ENCODE results near the gene HM13.
"Not testable (repeated sequence)": the region's sequence is repeated elsewhere in the genome, so short reads cannot be mapped to it uniquely, and the experiment has no call there.

Gene HM13

DNA sequence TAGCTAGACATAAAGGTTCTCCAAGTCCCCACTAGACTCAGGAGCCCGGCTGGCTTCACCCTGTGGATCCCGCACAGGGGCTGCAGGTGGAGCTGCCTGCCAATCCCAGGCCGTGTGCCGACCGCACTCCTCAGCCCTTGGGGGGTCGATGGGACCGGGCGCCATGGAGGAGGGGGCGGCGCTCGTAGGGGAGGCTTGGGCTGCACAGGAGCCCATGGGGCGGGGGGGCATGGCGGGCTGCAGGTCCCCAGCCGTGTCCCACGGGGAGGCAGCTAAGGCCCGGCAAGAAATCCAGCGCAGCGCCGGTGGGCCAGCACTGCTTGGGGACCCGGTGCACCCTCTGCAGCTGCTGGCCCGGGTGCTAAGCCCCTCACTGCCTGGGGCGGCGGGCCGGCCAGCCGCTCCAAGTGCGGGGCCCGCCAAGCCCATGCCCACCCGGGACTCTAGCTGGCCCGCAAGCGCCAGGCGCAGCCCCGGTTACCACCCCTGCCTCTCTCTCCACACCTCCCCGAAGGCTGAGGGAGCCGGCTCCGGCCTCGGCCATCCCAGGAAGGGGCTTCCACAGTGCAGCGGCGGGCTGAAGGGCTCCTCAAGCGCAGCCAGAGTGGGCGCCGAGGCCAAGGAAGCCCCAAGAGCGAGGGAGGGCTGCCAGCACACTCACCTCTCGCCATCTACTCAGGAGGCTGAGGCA, 64.4 kb downstream of the HM13 start:
- Histone ChIP-seq H3K4me2 (ENCODE audit: low read length, poor library complexity, severe bottlenecking) (no peak overlapping the region), H3K36me3 (ENCODE audit: control insufficient read depth in 1 of 2, insufficient read depth in 2 of 2, low read depth in 1 of 2, low read length in 2 of 2) (peaks cover 0 to 2% of the 10 kb centered on the region in 2 experiments), H3K4me3 (ENCODE audit: insufficient read depth in 1 of 2, low read depth in 1 of 2, low read length in 2 of 2) (no peak overlapping the region), H3K27ac (ENCODE audit: low read length, poor library complexity, severe bottlenecking) (no peak overlapping the region), H3K4me1 (ENCODE audit: control insufficient read depth, insufficient read depth, low read depth, low read length) (peaks cover 4% of the 10 kb centered on the region), H3K9ac (ENCODE audit: low read length) (no peak overlapping the region), H3K23ac (ENCODE audit: low read length in 2 of 2) (no peak overlapping the region), H2BK5ac (ENCODE audit: low read depth, low read length, poor library complexity, severe bottlenecking) (no peak overlapping the region), H3K27me3 (ENCODE audit: control insufficient read depth in 1 of 2, insufficient read depth in 1 of 2, low read length in 2 of 2) (no peaks in the 10 kb centered on the region), H2BK15ac (ENCODE audit: low read depth, poor library complexity, severe bottlenecking) (peak overlapping the region; percentile 88), H3K79me1 (replicated peaks; ENCODE audit: low read length, poor library complexity, severe bottlenecking) (no peaks in the 10 kb centered on the region), H2BK120ac (ENCODE audit: low read depth, low read length) (no peak overlapping the region), H3K14ac (ENCODE audit: low read length in 2 of 2) (no peak overlapping the region), H2AK5ac (ENCODE audit: low read length, severe bottlenecking) (no peak overlapping the region), H3K4ac (ENCODE audit: low read depth in 1 of 2, low read length in 2 of 2) (no peak overlapping the region), H4K8ac (ENCODE audit: low read length) (no peak overlapping the region), H2AFZ (ENCODE audit: low read depth, low read length) (no peak overlapping the region), H4K91ac (ENCODE audit: low read length) (peak overlapping the region; percentile 53), H3K9me3 (ENCODE audit: control insufficient read depth, low read length) (no peaks in the 10 kb centered on the region), H3K18ac (ENCODE audit: low read depth in 1 of 2, low read length in 2 of 2) (no peak overlapping the region), H2BK12ac (ENCODE audit: low read length in 2 of 2) (no peak overlapping the region)
- no peak for DNase-seq
- 95% methylated on average over 43 of the region's 43 CpGs for WGBS

DNA sequence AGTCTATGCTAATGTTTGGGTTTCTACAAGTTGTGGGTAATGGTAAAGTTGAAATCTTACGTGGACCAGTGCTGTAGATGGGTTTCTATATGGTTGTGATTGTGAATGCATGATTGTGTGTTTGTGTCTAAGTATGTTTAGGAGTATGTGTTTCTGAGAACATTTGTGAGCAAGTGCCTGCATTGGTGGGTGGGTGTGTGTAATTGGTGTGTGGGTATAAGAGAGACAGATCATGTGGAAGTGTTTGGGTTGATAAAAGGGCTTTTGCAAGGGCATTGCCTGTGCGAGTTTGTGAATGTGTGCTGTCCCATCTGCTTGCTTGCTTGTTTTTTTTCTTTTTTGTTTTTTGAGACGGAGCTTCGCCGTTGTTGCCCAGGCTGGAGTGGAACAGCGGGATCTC, 65.0 kb downstream of the HM13 start:
- Histone ChIP-seq H3K9ac (ENCODE audit: low read length) (no peak overlapping the region), H4K91ac (ENCODE audit: low read length) (no peak overlapping the region), H3K4me2 (ENCODE audit: low read length, poor library complexity, severe bottlenecking) (no peak overlapping the region), H2BK120ac (ENCODE audit: low read depth, low read length) (no peak overlapping the region), H3K23ac (ENCODE audit: low read length in 2 of 2) (no peak overlapping the region), H3K9me3 (ENCODE audit: control insufficient read depth, low read length) (no peaks in the 10 kb centered on the region), H3K4ac (ENCODE audit: low read depth in 1 of 2, low read length in 2 of 2) (no peak overlapping the region), H2AK5ac (ENCODE audit: low read length, severe bottlenecking) (no peak overlapping the region), H3K4me1 (ENCODE audit: control insufficient read depth, insufficient read depth, low read depth, low read length) (peaks cover 2% of the 10 kb centered on the region), H3K79me1 (replicated peaks; ENCODE audit: low read length, poor library complexity, severe bottlenecking) (no peaks in the 10 kb centered on the region), H2BK5ac (ENCODE audit: low read depth, low read length, poor library complexity, severe bottlenecking) (no peak overlapping the region), H3K14ac (ENCODE audit: low read length in 2 of 2) (no peak overlapping the region), H2BK15ac (ENCODE audit: low read depth, poor library complexity, severe bottlenecking) (no peak overlapping the region), H3K4me3 (ENCODE audit: insufficient read depth in 1 of 2, low read depth in 1 of 2, low read length in 2 of 2) (no peak overlapping the region), H2AFZ (ENCODE audit: low read depth, low read length) (no peak overlapping the region), H3K36me3 (ENCODE audit: control insufficient read depth in 1 of 2, insufficient read depth in 2 of 2, low read depth in 1 of 2, low read length in 2 of 2) (peaks cover 0 to 2% of the 10 kb centered on the region in 2 experiments), H2BK12ac (ENCODE audit: low read length in 2 of 2) (no peak overlapping the region), H4K8ac (ENCODE audit: low read length) (no peak overlapping the region), H3K18ac (ENCODE audit: low read depth in 1 of 2, low read length in 2 of 2) (no peak overlapping the region), H3K27me3 (ENCODE audit: control insufficient read depth in 1 of 2, insufficient read depth in 1 of 2, low read length in 2 of 2) (no peaks in the 10 kb centered on the region), H3K27ac (ENCODE audit: low read length, poor library complexity, severe bottlenecking) (no peak overlapping the region)
- DNase-seq: no peak
- 99% methylated on average over 6 of the region's 6 CpGs for WGBS

DNA sequence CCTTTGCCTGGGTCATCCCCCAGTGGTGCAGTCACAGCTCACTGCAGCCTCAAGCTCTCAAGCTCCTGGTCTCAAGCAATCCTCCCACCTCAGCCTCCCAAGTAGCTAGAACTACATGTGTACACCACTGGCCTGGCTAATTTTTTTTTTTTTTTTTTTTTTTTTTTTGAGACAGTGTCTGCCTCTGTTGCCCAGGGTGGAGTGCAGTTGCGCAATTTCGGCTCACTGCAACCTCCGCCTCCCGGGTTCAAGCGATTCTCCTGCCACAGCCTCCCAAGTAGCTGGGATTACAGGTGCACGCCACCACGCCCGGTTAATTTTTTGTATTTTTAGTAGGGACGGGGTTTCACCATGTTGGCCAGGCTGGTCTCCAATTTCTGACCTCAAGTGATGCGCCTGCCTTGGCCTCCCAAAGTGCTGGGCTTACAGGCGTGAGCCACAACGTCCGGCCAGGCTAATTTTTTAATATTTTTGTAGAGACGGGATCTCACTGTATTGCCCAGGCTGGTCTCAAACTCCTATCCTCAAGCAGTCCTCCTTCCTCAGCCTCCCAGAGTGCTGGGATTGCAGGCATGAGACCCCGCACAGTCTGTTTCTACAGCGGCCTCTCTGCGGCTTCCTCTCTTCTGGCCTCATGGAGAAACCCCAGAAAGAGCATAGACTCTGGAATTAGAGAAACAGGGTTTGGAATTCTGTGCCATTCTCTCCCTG, 65.9 kb downstream of the HM13 start:
- not testable (repeated sequence) for DNase-seq; H3K18ac ChIP-seq (ENCODE audit: low read depth in 1 of 2, low read length in 2 of 2); H3K36me3 ChIP-seq (ENCODE audit: control insufficient read depth in 1 of 2, insufficient read depth in 2 of 2, low read depth in 1 of 2, low read length in 2 of 2); H3K4me3 ChIP-seq (ENCODE audit: insufficient read depth in 1 of 2, low read depth in 1 of 2, low read length in 2 of 2); H4K91ac ChIP-seq (ENCODE audit: low read length); H3K14ac ChIP-seq (ENCODE audit: low read length in 2 of 2); H3K27ac ChIP-seq (ENCODE audit: low read length, poor library complexity, severe bottlenecking); H3K4me2 ChIP-seq (ENCODE audit: low read length, poor library complexity, severe bottlenecking); H3K79me1 ChIP-seq (replicated peaks; ENCODE audit: low read length, poor library complexity, severe bottlenecking); H3K4ac ChIP-seq (ENCODE audit: low read depth in 1 of 2, low read length in 2 of 2); H3K4me1 ChIP-seq (ENCODE audit: control insufficient read depth, insufficient read depth, low read depth, low read length); H3K23ac ChIP-seq (ENCODE audit: low read length in 2 of 2); H3K27me3 ChIP-seq (ENCODE audit: control insufficient read depth in 1 of 2, insufficient read depth in 1 of 2, low read length in 2 of 2); H3K9ac ChIP-seq (ENCODE audit: low read length); H2BK120ac ChIP-seq (ENCODE audit: low read depth, low read length); H2BK5ac ChIP-seq (ENCODE audit: low read depth, low read length, poor library complexity, severe bottlenecking); H4K8ac ChIP-seq (ENCODE audit: low read length); H3K9me3 ChIP-seq (ENCODE audit: control insufficient read depth, low read length); H2AK5ac ChIP-seq (ENCODE audit: low read length, severe bottlenecking); H2AFZ ChIP-seq (ENCODE audit: low read depth, low read length); H2BK15ac ChIP-seq (ENCODE audit: low read depth, poor library complexity, severe bottlenecking); H2BK12ac ChIP-seq (ENCODE audit: low read length in 2 of 2)
- WGBS: 98% methylated on average over 17 of the region's 17 CpGs

DNA sequence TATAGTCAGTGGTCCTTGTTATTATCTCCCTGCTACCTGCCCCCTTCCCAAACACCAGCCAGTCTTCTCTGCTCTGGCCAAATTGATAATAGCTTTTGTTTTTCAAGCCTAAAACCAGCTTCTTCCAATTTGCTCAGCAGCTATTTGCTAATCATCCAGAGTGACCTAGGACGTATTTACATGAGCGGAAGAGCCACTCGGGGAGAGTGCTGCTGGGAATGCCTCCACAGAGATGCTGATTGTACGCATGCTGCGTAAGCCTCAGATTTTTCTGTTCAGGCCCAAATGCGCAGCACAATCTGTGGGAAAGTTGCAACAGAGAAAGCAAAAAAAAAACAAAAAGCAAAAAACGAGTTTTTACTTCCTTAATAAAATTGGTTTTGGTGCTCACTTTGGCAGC, 66.5 kb downstream of the HM13 start:
- no peaks in the 10 kb centered on the region for H3K9me3 ChIP-seq (ENCODE audit: control insufficient read depth, low read length)
- no peak overlapping the region for H2BK5ac ChIP-seq (ENCODE audit: low read depth, low read length, poor library complexity, severe bottlenecking)
- peaks cover 2% of the 10 kb centered on the region for H3K4me1 ChIP-seq (ENCODE audit: control insufficient read depth, insufficient read depth, low read depth, low read length)
- H3K79me1 ChIP-seq (replicated peaks; ENCODE audit: low read length, poor library complexity, severe bottlenecking): no peaks in the 10 kb centered on the region
- no peak overlapping the region for H3K27ac ChIP-seq (ENCODE audit: low read length, poor library complexity, severe bottlenecking)
- no peak overlapping the region for H3K14ac ChIP-seq (ENCODE audit: low read length in 2 of 2)
- 79% methylated on average over 7 of the region's 7 CpGs for WGBS
- no peak overlapping the region for H3K18ac ChIP-seq (ENCODE audit: low read depth in 1 of 2, low read length in 2 of 2)
- H3K4ac ChIP-seq (ENCODE audit: low read depth in 1 of 2, low read length in 2 of 2): no peak overlapping the region
- no peak overlapping the region for H2AK5ac ChIP-seq (ENCODE audit: low read length, severe bottlenecking)
- H2BK15ac ChIP-seq (ENCODE audit: low read depth, poor library complexity, severe bottlenecking): no peak overlapping the region
- no peak overlapping the region for H4K8ac ChIP-seq (ENCODE audit: low read length)
- H2AFZ ChIP-seq (ENCODE audit: low read depth, low read length): no peak overlapping the region
- H2BK12ac ChIP-seq (ENCODE audit: low read length in 2 of 2): no peak overlapping the region
- H3K4me3 ChIP-seq (ENCODE audit: insufficient read depth in 1 of 2, low read depth in 1 of 2, low read length in 2 of 2): no peak overlapping the region
- no peaks in the 10 kb centered on the region for H3K27me3 ChIP-seq (ENCODE audit: control insufficient read depth in 1 of 2, insufficient read depth in 1 of 2, low read length in 2 of 2)
- peak overlapping the region in 1 of 2 experiments; percentile 46 for H3K23ac ChIP-seq (ENCODE audit: low read length in 2 of 2)
- H2BK120ac ChIP-seq (ENCODE audit: low read depth, low read length): no peak overlapping the region
- no peak overlapping the region for H3K9ac ChIP-seq (ENCODE audit: low read length)
- H3K36me3 ChIP-seq (ENCODE audit: control insufficient read depth in 1 of 2, insufficient read depth in 2 of 2, low read depth in 1 of 2, low read length in 2 of 2): peaks cover 0 to 2% of the 10 kb centered on the region in 2 experiments
- no peak overlapping the region for H4K91ac ChIP-seq (ENCODE audit: low read length)
- H3K4me2 ChIP-seq (ENCODE audit: low read length, poor library complexity, severe bottlenecking): no peak overlapping the region
- DNase-seq: no peak

All from mesenchymal stem cell (in vitro differentiated cells and primary cell).